Islet precursor cell (in vitro differentiated cells): Measurements from ENCODE around the gene C7orf33.
"Not testable (repeated sequence)": the region's sequence is repeated elsewhere in the genome, so short reads cannot be mapped to it uniquely, and the experiment has no call there.

ENCODE experiments used
- DNase-seq: peaks from one replicate; pipeline ENCODE4 v3.0.0-alpha.2; 2018

C7orf33 gene

GRCh38 chr7:148590471-148590870, at the start of gene C7orf33:
Gene C7orf33 (plus strand): TSS chr7:148590766. CDS start chr7:148590926, 160 bp downstream.
- DNase-seq = no peak

- no peak for DNase-seq
These were observed 48.6 kb upstream of the C7orf33 start for GRCh38 chr7:148541891-148542504.

GRCh38 chr7:148543302-148543701, 47.3 kb upstream of the C7orf33 start:
- DNase-seq = no peak

- DNase-seq = no peak
These were observed 45.4 kb upstream of the C7orf33 start for GRCh38 chr7:148545172-148545571.

GRCh38 chr7:148545932-148546331, 44.6 kb upstream of the C7orf33 start:
- DNase-seq = no peak

GRCh38 chr7:148546857-148547256, 43.7 kb upstream of the C7orf33 start:
- no peak for DNase-seq

GRCh38 chr7:148547951-148548350, 42.6 kb upstream of the C7orf33 start:
- DNase-seq = no peak

GRCh38 chr7:148553979-148554378, 36.6 kb upstream of the C7orf33 start:
- no peak for DNase-seq

GRCh38 chr7:148556892-148557291, 33.7 kb upstream of the C7orf33 start:
- DNase-seq = no peak

GRCh38 chr7:148558914-148559313, 31.7 kb upstream of the C7orf33 start:
- no peak for DNase-seq

- DNase-seq = no peak
These were observed 29.5 kb upstream of the C7orf33 start for GRCh38 chr7:148561099-148561498.

GRCh38 chr7:148563583-148564274, 26.8 kb upstream of the C7orf33 start:
- DNase-seq = no peak

- not testable (repeated sequence) for DNase-seq
These were observed 26.2 kb upstream of the C7orf33 start for GRCh38 chr7:148564275-148564951.

GRCh38 chr7:148566736-148567135, 23.8 kb upstream of the C7orf33 start:
- DNase-seq = no peak

- DNase-seq = no peak
These were observed 23.0 kb upstream of the C7orf33 start for GRCh38 chr7:148567524-148567923.

GRCh38 chr7:148570510-148570909, 20.1 kb upstream of the C7orf33 start:
- no peak for DNase-seq

- DNase-seq = not testable (repeated sequence)
These were observed 19.6 kb upstream of the C7orf33 start for GRCh38 chr7:148570973-148571372.

- no peak for DNase-seq
These were observed 19.2 kb upstream of the C7orf33 start for GRCh38 chr7:148571381-148571780.

GRCh38 chr7:148572067-148572522, 18.5 kb upstream of the C7orf33 start:
- no peak for DNase-seq

GRCh38 chr7:148573581-148573980, 17.0 kb upstream of the C7orf33 start:
- not testable (repeated sequence) for DNase-seq

- DNase-seq = peak; percentile 80
These were observed 14.7 kb upstream of the C7orf33 start for GRCh38 chr7:148575640-148576411.

GRCh38 chr7:148579366-148579765, 11.2 kb upstream of the C7orf33 start:
- DNase-seq = no peak

- no peak for DNase-seq
These were observed 10.1 kb upstream of the C7orf33 start for GRCh38 chr7:148580446-148580845.
